Activated CD4-positive, alpha-beta memory T cell treated with anti-CD3 and anti-CD28 coated beads, Interleukin-2, amount 10 ng/mL, durations not matched to agents 7 days and 5 days (primary cell): ENCODE data around the gene NSMF. TPM values are rescaled to one million over a fixed set of nuclear protein-coding genes. Genes with fewer than 3 reads are reported as not detected.

Experiments used
- CTCF ChIA-PET: fragments of 350-600 bp; sonication (Branson Sonifier 250); formaldehyde crosslinking; loops from one replicate; lab custom pipeline; 2021; ENCODE audit warnings: antibody characterized with exemption, inconsistent platforms; lab: Charles Lee
- POLR2A ChIA-PET: fragments of 350-600 bp; sonication (Branson Sonifier 250); formaldehyde crosslinking; loops from one replicate; lab custom pipeline; 2021; ENCODE audit warnings: antibody characterized with exemption; lab: Charles Lee
- DNase-seq: peaks from one replicate; pipeline ENCODE4 v3.0.0-alpha.2; 2020
- H3K27ac Mint-ChIP-seq: one replicate; pipeline ENCODE4 v1.8.0; 2021; ENCODE audit warnings: mild to moderate bottlenecking, mixed read lengths
- H3K27me3 Mint-ChIP-seq: one replicate; pipeline ENCODE4 v1.8.0; 2021; ENCODE audit warnings: mixed read lengths
- H3K36me3 Mint-ChIP-seq: one replicate; pipeline ENCODE4 v1.8.0; 2021; ENCODE audit warnings: low read depth, mixed read lengths
- H3K4me1 Mint-ChIP-seq: one replicate; pipeline ENCODE4 v1.8.0; 2021; ENCODE audit warnings: mixed read lengths
- H3K4me3 Mint-ChIP-seq: one replicate; pipeline ENCODE4 v1.8.0; 2021; ENCODE audit warnings: mild to moderate bottlenecking, mixed read lengths
- H3K9me3 Mint-ChIP-seq: one replicate; pipeline ENCODE4 v1.8.0; 2021; ENCODE audit warnings: mixed read lengths
- total RNA-seq, 2 experiments: library from RNA; stranded (reverse); gene quantifications; one replicate each; pipeline ENCODE4 v1.2.3, GENCODE V29; 2021

NSMF gene
- total RNA-seq, 2 experiments from 2014 or later, result 29.0 to 31.9 TPM

- H3K4me3 Mint-ChIP-seq, result no peak overlapping the region
- no peak for DNase-seq
- CTCF ChIA-PET, result interaction anchor here (1.7 kb wide), 1 partner anchor 26 kb away, joined by 6 read pairs; the partner anchor contains the start of genes EXD3 and NOXA1
- peaks cover 22% of the 10 kb centered on the region for H3K4me1 Mint-ChIP-seq
- peaks cover 3% of the 10 kb centered on the region for H3K36me3 Mint-ChIP-seq
- no peaks in the 10 kb centered on the region for H3K9me3 Mint-ChIP-seq
- H3K27me3 Mint-ChIP-seq, result peaks cover 3% of the 10 kb centered on the region
- POLR2A ChIA-PET, result no interaction called here
- H3K27ac Mint-ChIP-seq, result no peak overlapping the region
These were observed 9.9 kb downstream of the NSMF start for GRCh38 chr9:137449081-137449844.

- H3K27me3 Mint-ChIP-seq, result peaks cover 6% of the 10 kb centered on the region
- no peak for DNase-seq
- peaks cover 19% of the 10 kb centered on the region for H3K4me1 Mint-ChIP-seq
- H3K36me3 Mint-ChIP-seq, result peaks cover under 1% of the 10 kb centered on the region
- ChIA-PET POLR2A (interaction anchor here (1.1 kb wide), 1 partner anchor 11 kb away, joined by 3 read pairs; the partner anchor contains the start of gene NSMF), CTCF (interaction anchor here (1.7 kb wide), 1 partner anchor 26 kb away, joined by 6 read pairs; the partner anchor contains the start of genes EXD3 and NOXA1)
- H3K9me3 Mint-ChIP-seq, result no peaks in the 10 kb centered on the region
- no peak overlapping the region for H3K4me3 Mint-ChIP-seq
- no peak overlapping the region for H3K27ac Mint-ChIP-seq
These were observed 10.6 kb downstream of the NSMF start for GRCh38 chr9:137448602-137448962.

- ChIA-PET POLR2A (interaction anchor here (1.0 to 1.1 kb wide), 2 partner anchors 11 to 130 kb away, joined by 3 read pairs; partner anchors contain the start of gene NSMF), CTCF (interaction anchor here (1.7 kb wide), 1 partner anchor 25 kb away, joined by 6 read pairs; the partner anchor contains the start of genes EXD3 and NOXA1)
These were observed 11.2 kb downstream of the NSMF start for GRCh38 chr9:137447722-137448601.

GRCh38 chr9:137446851-137447471, 12.2 kb downstream of the NSMF start:
- Mint-ChIP-seq H3K4me3 (no peak overlapping the region), H3K27ac (no peak overlapping the region), H3K36me3 (no peaks in the 10 kb centered on the region), H3K4me1 (peaks cover 13% of the 10 kb centered on the region), H3K27me3 (peaks cover 13% of the 10 kb centered on the region), H3K9me3 (no peaks in the 10 kb centered on the region)
- DNase-seq, result no peak
- POLR2A ChIA-PET, result interaction anchor here (0.8 kb wide), 1 partner anchor 12 kb away, joined by 4 read pairs; the partner anchor contains the start of gene NSMF
- CTCF ChIA-PET, result interaction anchor here (1.1 kb wide), 1 partner anchor 24 kb away, joined by 5 read pairs; the partner anchor contains the start of genes EXD3 and NOXA1

More at GRCh38 chr9:137447722-137448601, 11.2 kb downstream of the NSMF start:
- peaks cover 18% of the 10 kb centered on the region for H3K4me1 Mint-ChIP-seq
- no peak overlapping the region for H3K27ac Mint-ChIP-seq
- H3K27me3 Mint-ChIP-seq, result peaks cover 8% of the 10 kb centered on the region
- DNase-seq, result no peak
- H3K4me3 Mint-ChIP-seq, result no peak overlapping the region
- no peaks in the 10 kb centered on the region for H3K9me3 Mint-ChIP-seq
- H3K36me3 Mint-ChIP-seq, result no peaks in the 10 kb centered on the region

GRCh38 chr9:137445930-137446431, 13.2 kb downstream of the NSMF start:
- Mint-ChIP-seq H3K27me3 (peaks cover 15% of the 10 kb centered on the region), H3K4me3 (no peak overlapping the region), H3K27ac (no peak overlapping the region), H3K9me3 (no peaks in the 10 kb centered on the region), H3K36me3 (no peaks in the 10 kb centered on the region), H3K4me1 (peaks cover 15% of the 10 kb centered on the region)
- CTCF ChIA-PET, result interaction anchor here (0.5 to 1.5 kb wide), 4 partner anchors 9 to 147 kb away, joined by 3 to 6 read pairs (median 4); partner anchors contain the start of genes EXD3 and NOXA1
- POLR2A ChIA-PET, result interaction anchor here (0.8 to 2.9 kb wide), 3 partner anchors 10 to 23 kb away, joined by 4 to 15 read pairs (median 4); partner anchors contain the start of genes EXD3, NOXA1 and NSMF
- DNase-seq, result no peak

GRCh38 chr9:137445275-137445807, 13.8 kb downstream of the NSMF start:
- peak; percentile 88 for DNase-seq
- H3K27ac Mint-ChIP-seq, result no peak overlapping the region
- no peaks in the 10 kb centered on the region for H3K36me3 Mint-ChIP-seq
- H3K4me1 Mint-ChIP-seq, result peaks cover 15% of the 10 kb centered on the region
- ChIA-PET POLR2A (interaction anchor here (1.7 to 2.9 kb wide), 2 partner anchors 11 to 22 kb away, joined by 4 to 15 read pairs; partner anchors contain the start of genes EXD3 and NOXA1), CTCF (interaction anchor here (1.3 to 1.5 kb wide), 2 partner anchors 9 to 22 kb away, joined by 3 to 6 read pairs; partner anchors contain the start of genes EXD3 and NOXA1)
- peaks cover 15% of the 10 kb centered on the region for H3K27me3 Mint-ChIP-seq
- H3K4me3 Mint-ChIP-seq, result no peak overlapping the region
- no peaks in the 10 kb centered on the region for H3K9me3 Mint-ChIP-seq

GRCh38 chr9:137444106-137444790, 14.9 kb downstream of the NSMF start:
- Mint-ChIP-seq H3K4me1 (peaks cover 11% of the 10 kb centered on the region), H3K27me3 (peaks cover 15% of the 10 kb centered on the region), H3K4me3 (no peak overlapping the region), H3K9me3 (no peaks in the 10 kb centered on the region), H3K36me3 (no peaks in the 10 kb centered on the region), H3K27ac (no peak overlapping the region)
- POLR2A ChIA-PET, result interaction anchor here (0.6 to 2.9 kb wide), 3 partner anchors 12 to 163 kb away, joined by 3 to 15 read pairs (median 4); partner anchors contain the start of genes EXD3 and NOXA1
- DNase-seq, result no peak
- CTCF ChIA-PET, result interaction anchor here (1.0 to 2.6 kb wide), 6 partner anchors 8 to 157 kb away, joined by 3 to 19 read pairs (median 3); partner anchors contain the start of genes EXD3 and NOXA1

GRCh38 chr9:137441935-137442321, 17.2 kb downstream of the NSMF start:
- no peak overlapping the region for H3K27ac Mint-ChIP-seq
- H3K4me3 Mint-ChIP-seq, result no peak overlapping the region
- H3K27me3 Mint-ChIP-seq, result peaks cover 14% of the 10 kb centered on the region
- H3K9me3 Mint-ChIP-seq, result no peaks in the 10 kb centered on the region
- ChIA-PET CTCF (interaction anchor here (1.1 to 2.6 kb wide), 2 partner anchors 19 to 155 kb away, joined by 3 to 19 read pairs; partner anchors contain the start of genes EXD3 and NOXA1), POLR2A (interaction anchor here (2.1 kb wide), 1 partner anchor 19 kb away, joined by 8 read pairs; the partner anchor contains the start of genes EXD3 and NOXA1)
- no peak for DNase-seq
- no peaks in the 10 kb centered on the region for H3K36me3 Mint-ChIP-seq
- peaks cover 11% of the 10 kb centered on the region for H3K4me1 Mint-ChIP-seq

- Mint-ChIP-seq H3K4me3 (no peak within 1 kb of the TSS), H3K4me1 (peaks cover 11% of the 10 kb centered on the region), H3K27me3 (peaks cover 14% of the 10 kb centered on the region), H3K9me3 (no peaks in the 10 kb centered on the region), H3K27ac (no peak within 1 kb of the TSS), H3K36me3 (no peaks in the 10 kb centered on the region)
- DNase-seq, result no peak
- ChIA-PET CTCF (interaction anchor here (1.1 kb wide), 1 partner anchor 155 kb away, joined by 3 read pairs; no protein-coding TSS in a partner anchor), POLR2A (interaction anchor here (2.1 kb wide), 1 partner anchor 18 kb away, joined by 8 read pairs; the partner anchor contains the start of genes EXD3 and NOXA1)
These were observed 17.7 kb downstream of the NSMF start, which contains the start of gene ENTPD8 for GRCh38 chr9:137441289-137441934. TSS of gene ENTPD8 (minus strand) at chr9:137441357. CDS start at chr9:137438285, 3,072 bp downstream.

GRCh38 chr9:137439158-137439714, 19.9 kb downstream of the NSMF start:
- H3K27ac Mint-ChIP-seq, result no peak overlapping the region
- CTCF ChIA-PET, result interaction anchor here (0.6 kb wide), 1 partner anchor 157 kb away, joined by 3 read pairs; no protein-coding TSS in a partner anchor
- no peaks in the 10 kb centered on the region for H3K36me3 Mint-ChIP-seq
- no peaks in the 10 kb centered on the region for H3K9me3 Mint-ChIP-seq
- no peak for DNase-seq
- POLR2A ChIA-PET, result interaction anchor here (0.9 kb wide), 1 partner anchor 16 kb away, joined by 3 read pairs; the partner anchor contains the start of genes EXD3 and NOXA1
- H3K4me1 Mint-ChIP-seq, result peaks cover 3% of the 10 kb centered on the region
- no peak overlapping the region for H3K4me3 Mint-ChIP-seq
- H3K27me3 Mint-ChIP-seq, result peaks cover 12% of the 10 kb centered on the region
